GM21619 (cell line): ENCODE measurements around the gene GSC2.

ENCODE experiments used
- ATAC-seq: cut with Tn5 transposase; IDR thresholded peaks from one replicate; pipeline ENCODE4 v1.9.1; 2021; ENCODE audit not compliant: unreplicated experiment

Gene GSC2

DNA sequence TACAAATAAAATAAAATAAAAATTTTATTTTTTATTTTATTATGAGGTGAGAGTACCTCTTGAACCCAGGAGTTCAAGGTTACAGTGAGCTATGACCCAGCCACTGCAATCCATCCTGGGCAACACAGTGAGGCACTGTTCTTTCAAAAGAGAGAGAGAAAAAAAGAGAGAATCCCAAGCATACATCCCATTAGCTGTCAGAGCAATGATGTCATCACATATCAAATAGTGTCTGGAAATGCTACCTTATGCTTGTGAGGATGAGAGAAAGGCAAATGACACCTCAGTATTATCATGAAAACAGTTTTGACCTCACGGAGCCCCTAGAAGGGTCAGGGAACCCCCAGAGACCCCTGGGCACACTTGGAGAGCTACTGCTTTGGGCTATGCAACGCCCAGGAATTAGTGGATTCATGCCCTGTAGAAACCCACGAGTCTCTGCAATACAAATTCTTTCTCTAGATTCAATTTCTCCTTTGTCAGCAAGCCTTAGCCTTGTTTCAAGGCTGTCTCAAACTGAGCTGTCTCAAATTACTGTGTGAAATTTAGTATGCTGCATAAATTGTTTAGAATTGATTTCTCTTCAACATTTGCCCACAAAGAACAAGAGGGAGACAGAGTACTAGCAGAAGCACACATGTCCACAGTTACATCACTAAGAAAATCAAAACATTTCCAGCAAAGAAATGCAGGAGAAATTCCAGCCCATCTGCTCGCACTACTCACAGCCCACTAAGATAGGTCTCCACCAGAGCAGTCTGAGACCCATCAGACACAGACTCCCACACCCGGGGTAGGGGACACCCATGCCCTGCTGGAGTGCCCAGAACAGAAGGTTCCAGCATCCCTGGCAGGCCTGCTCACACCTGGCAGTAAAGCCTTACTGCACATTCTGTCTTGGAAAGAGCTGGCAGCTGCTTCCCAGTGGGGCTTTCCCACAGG lies 45.9 kb downstream of the GSC2 start:
- ATAC-seq = no peak

DNA sequence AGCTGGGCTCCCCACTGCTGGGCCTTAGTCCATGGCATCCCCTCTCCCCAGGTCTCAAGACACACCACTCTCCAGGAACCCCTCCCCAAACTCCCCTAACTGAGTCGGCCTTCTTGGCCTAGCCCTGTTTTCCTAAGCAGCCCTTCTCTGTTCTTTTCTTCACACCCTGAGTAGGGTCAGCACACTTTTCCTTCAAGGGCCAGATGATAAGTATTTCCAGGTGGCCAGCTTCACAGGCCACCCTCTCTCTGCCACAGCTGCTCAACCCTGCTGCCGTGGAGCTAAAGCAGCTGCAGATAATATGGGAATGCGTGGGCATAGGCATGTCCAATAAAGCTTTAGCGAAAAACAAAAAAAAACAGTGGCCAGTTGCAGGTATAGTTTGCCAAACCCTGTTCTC lies 51.9 kb downstream of the GSC2 start:
- ATAC-seq = no peak

DNA sequence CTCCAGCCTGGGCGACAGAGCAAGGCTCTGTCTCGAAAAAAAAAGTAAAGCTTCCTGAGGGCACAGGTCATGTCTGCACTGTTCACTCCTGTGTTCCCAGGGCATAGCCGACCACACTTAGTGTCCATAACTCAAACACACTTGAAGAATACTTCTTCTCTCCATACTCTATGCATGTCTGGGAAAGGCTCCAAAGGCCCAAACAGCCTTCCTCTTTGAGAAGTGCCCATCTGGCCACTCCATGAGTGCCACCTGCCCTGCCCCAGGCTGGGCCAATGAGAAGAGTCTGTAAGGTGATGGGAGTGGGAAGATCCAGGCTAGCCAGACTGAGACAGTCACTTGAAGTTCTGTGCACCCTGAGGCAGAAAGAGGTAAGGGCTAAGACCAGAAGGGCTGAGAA lies 52.6 kb downstream of the GSC2 start:
- no peak for ATAC-seq
